Activated naive CD8-positive, alpha-beta T cell treated with anti-CD3 and anti-CD28 coated beads, Interleukin-2, amount 50 U/mL, for 24 hours (primary cell): ENCODE results near the gene HIPK2.

ENCODE experiments used
- ATAC-seq: fragments of 150-1000 bp; cut with Tn5 transposase; one replicate; pipeline ENCODE4 v1.10.0; 2021
- DNase-seq: peaks from one replicate; pipeline ENCODE4 v3.0.0; 2021
- H3K27ac Mint-ChIP-seq: one replicate; pipeline ENCODE4 v1.8.0; 2021; ENCODE audit warnings: mild to moderate bottlenecking, mixed read lengths
- H3K27me3 Mint-ChIP-seq: one replicate; pipeline ENCODE4 v1.8.0; 2021; ENCODE audit warnings: mixed read lengths
- H3K36me3 Mint-ChIP-seq: one replicate; pipeline ENCODE4 v1.8.0; 2021; ENCODE audit warnings: low read depth, mixed read lengths
- H3K4me1 Mint-ChIP-seq: one replicate; pipeline ENCODE4 v1.8.0; 2021; ENCODE audit warnings: mixed read lengths
- H3K4me3 Mint-ChIP-seq: one replicate; pipeline ENCODE4 v1.8.0; 2021; ENCODE audit warnings: mild to moderate bottlenecking, moderate library complexity, mixed read lengths
- H3K9me3 Mint-ChIP-seq: one replicate; pipeline ENCODE4 v1.8.0; 2021; ENCODE audit warnings: mixed read lengths

HIPK2 gene

GRCh38 chr7:139572704-139573385 is 205.0 kb downstream of the HIPK2 start:
- no peak for ATAC-seq
- H3K9me3 Mint-ChIP-seq, result no peaks in the 10 kb centered on the region
- H3K27ac Mint-ChIP-seq, result no peak overlapping the region
- H3K4me3 Mint-ChIP-seq, result no peak overlapping the region
- H3K36me3 Mint-ChIP-seq, result peaks cover 6% of the 10 kb centered on the region
- H3K4me1 Mint-ChIP-seq, result no peaks in the 10 kb centered on the region
- H3K27me3 Mint-ChIP-seq, result no peaks in the 10 kb centered on the region
- DNase-seq, result no peak

GRCh38 chr7:139572071-139572470 is 205.7 kb downstream of the HIPK2 start:
- no peak for ATAC-seq
- Mint-ChIP-seq H3K27me3 (no peaks in the 10 kb centered on the region), H3K36me3 (peaks cover 3% of the 10 kb centered on the region), H3K27ac (no peak overlapping the region), H3K4me1 (no peaks in the 10 kb centered on the region), H3K4me3 (no peak overlapping the region), H3K9me3 (no peaks in the 10 kb centered on the region)
- no peak for DNase-seq

GRCh38 chr7:139571651-139572050 is 206.1 kb downstream of the HIPK2 start:
- Mint-ChIP-seq H3K4me1 (no peaks in the 10 kb centered on the region), H3K36me3 (peaks cover 3% of the 10 kb centered on the region), H3K27me3 (no peaks in the 10 kb centered on the region), H3K27ac (no peak overlapping the region), H3K4me3 (no peak overlapping the region), H3K9me3 (no peaks in the 10 kb centered on the region)
- DNase-seq (no peak), ATAC-seq (no peak)

- Mint-ChIP-seq H3K27me3 (no peaks in the 10 kb centered on the region), H3K9me3 (no peaks in the 10 kb centered on the region), H3K36me3 (peaks cover 3% of the 10 kb centered on the region), H3K4me3 (no peak overlapping the region), H3K27ac (no peak overlapping the region), H3K4me1 (no peaks in the 10 kb centered on the region)
- no peak for ATAC-seq
- no peak for DNase-seq
Observed at GRCh38 chr7:139571190-139571589, 206.6 kb downstream of the HIPK2 start.

- Mint-ChIP-seq H3K36me3 (peaks cover 3% of the 10 kb centered on the region), H3K27ac (no peak overlapping the region), H3K4me1 (no peaks in the 10 kb centered on the region), H3K27me3 (no peaks in the 10 kb centered on the region), H3K9me3 (no peaks in the 10 kb centered on the region), H3K4me3 (no peak overlapping the region)
- DNase-seq (no peak), ATAC-seq (no peak)
Observed at GRCh38 chr7:139570626-139571025, 207.2 kb downstream of the HIPK2 start.

- Mint-ChIP-seq H3K36me3 (peaks cover 3% of the 10 kb centered on the region), H3K4me1 (no peaks in the 10 kb centered on the region), H3K9me3 (no peaks in the 10 kb centered on the region), H3K27me3 (no peaks in the 10 kb centered on the region), H3K27ac (no peak overlapping the region), H3K4me3 (no peak overlapping the region)
- no peak for ATAC-seq
- no peak for DNase-seq
Observed at GRCh38 chr7:139570119-139570518, 207.7 kb downstream of the HIPK2 start.

GRCh38 chr7:139568813-139569490 is 208.8 kb downstream of the HIPK2 start:
- DNase-seq, result no peak
- ATAC-seq, result no peak
- Mint-ChIP-seq H3K4me3 (no peak overlapping the region), H3K9me3 (no peaks in the 10 kb centered on the region), H3K27me3 (no peaks in the 10 kb centered on the region), H3K36me3 (peaks cover 2% of the 10 kb centered on the region), H3K27ac (no peak overlapping the region), H3K4me1 (no peaks in the 10 kb centered on the region)

GRCh38 chr7:139568346-139568675 is 209.5 kb downstream of the HIPK2 start:
- Mint-ChIP-seq H3K27me3 (no peaks in the 10 kb centered on the region), H3K4me1 (no peaks in the 10 kb centered on the region), H3K4me3 (no peak overlapping the region), H3K9me3 (no peaks in the 10 kb centered on the region), H3K36me3 (peaks cover 2% of the 10 kb centered on the region), H3K27ac (no peak overlapping the region)
- ATAC-seq (no peak), DNase-seq (no peak)

- Mint-ChIP-seq H3K27me3 (no peaks in the 10 kb centered on the region), H3K4me1 (peaks cover under 1% of the 10 kb centered on the region), H3K4me3 (no peak overlapping the region), H3K27ac (no peak overlapping the region), H3K36me3 (peaks cover 2% of the 10 kb centered on the region), H3K9me3 (no peaks in the 10 kb centered on the region)
- DNase-seq (no peak), ATAC-seq (no peak)
Observed at GRCh38 chr7:139567647-139568345, 210.0 kb downstream of the HIPK2 start.

- H3K27me3 Mint-ChIP-seq, result no peaks in the 10 kb centered on the region
- H3K4me3 Mint-ChIP-seq, result no peak overlapping the region
- DNase-seq (no peak), ATAC-seq (no peak)
- H3K36me3 Mint-ChIP-seq, result peaks cover 4% of the 10 kb centered on the region
- no peaks in the 10 kb centered on the region for H3K9me3 Mint-ChIP-seq
- H3K27ac Mint-ChIP-seq, result no peak overlapping the region
- H3K4me1 Mint-ChIP-seq, result peaks cover 2% of the 10 kb centered on the region
Observed at GRCh38 chr7:139566736-139567646, 210.8 kb downstream of the HIPK2 start.

- H3K4me3 Mint-ChIP-seq, result no peak overlapping the region
- DNase-seq (no peak), ATAC-seq (no peak)
- H3K9me3 Mint-ChIP-seq, result no peaks in the 10 kb centered on the region
- H3K27ac Mint-ChIP-seq, result no peak overlapping the region
- H3K4me1 Mint-ChIP-seq, result peaks cover 2% of the 10 kb centered on the region
- H3K36me3 Mint-ChIP-seq, result peaks cover 4% of the 10 kb centered on the region
- H3K27me3 Mint-ChIP-seq, result no peaks in the 10 kb centered on the region
Observed at GRCh38 chr7:139566075-139566474, 211.7 kb downstream of the HIPK2 start.

GRCh38 chr7:139563856-139564255 is 213.9 kb downstream of the HIPK2 start:
- Mint-ChIP-seq H3K4me1 (peaks cover 2% of the 10 kb centered on the region), H3K36me3 (peaks cover 4% of the 10 kb centered on the region), H3K27ac (no peak overlapping the region), H3K4me3 (no peak overlapping the region), H3K9me3 (no peaks in the 10 kb centered on the region), H3K27me3 (no peaks in the 10 kb centered on the region)
- ATAC-seq (no peak), DNase-seq (no peak)

- H3K27me3 Mint-ChIP-seq, result no peaks in the 10 kb centered on the region
- H3K4me3 Mint-ChIP-seq, result no peak overlapping the region
- H3K9me3 Mint-ChIP-seq, result no peaks in the 10 kb centered on the region
- H3K27ac Mint-ChIP-seq, result no peak overlapping the region
- peaks cover 2% of the 10 kb centered on the region for H3K4me1 Mint-ChIP-seq
- peaks cover 4% of the 10 kb centered on the region for H3K36me3 Mint-ChIP-seq
- no peak for DNase-seq
- no peak for ATAC-seq
Observed at GRCh38 chr7:139562961-139563565, 214.7 kb downstream of the HIPK2 start.

GRCh38 chr7:139562491-139562890 is 215.3 kb downstream of the HIPK2 start:
- Mint-ChIP-seq H3K9me3 (no peaks in the 10 kb centered on the region), H3K27ac (no peak overlapping the region), H3K27me3 (no peaks in the 10 kb centered on the region), H3K4me3 (no peak overlapping the region), H3K4me1 (peaks cover 2% of the 10 kb centered on the region), H3K36me3 (peaks cover 2% of the 10 kb centered on the region)
- ATAC-seq (no peak), DNase-seq (no peak)
